Epithelial cell of proximal tubule (primary cell): ENCODE measurements around the gene AIF1L. TPM values are rescaled to one million over a fixed set of nuclear protein-coding genes. Genes with fewer than 3 reads are reported as not detected.

Experiments used
- DNase-seq: peaks from one replicate; pipeline ENCODE4 v3.0.0-alpha.2; 2011; ENCODE audit warnings: low read depth
- H3K4me3 ChIP-seq: 2 replicates; pipeline ENCODE4 v1.5.1; 2011; ENCODE audit warnings: low read depth, mild to moderate bottlenecking, low read length
- CTCF ChIP-seq: conservative IDR thresholded peaks from 2 replicates; pipeline ENCODE4 v1.5.1; 2012; ENCODE audit warnings: low read depth, mild to moderate bottlenecking, low read length
- total RNA-seq: library from RNA; depleted of rRNA; stranded (reverse); fragments of >200 nt; gene quantifications from 2 replicates; pipeline ENCODE4 v1.2.3, GENCODE V29; 2015

Gene AIF1L
- total RNA-seq, 1 donor from 2014 or later: 71.6 TPM

- H3K4me3 ChIP-seq: no peak overlapping the region
- no peak for DNase-seq
- TF ChIP-seq CTCF: no peak
Measured at GRCh38 chr9:131087354-131087893, 8.9 kb upstream of the AIF1L start.

GRCh38 chr9:131090025-131090787, 6.1 kb upstream of the AIF1L start:
- H3K4me3 ChIP-seq: no peak overlapping the region
- no peak for DNase-seq
- no peak for TF ChIP-seq CTCF

GRCh38 chr9:131091352-131091992, 4.9 kb upstream of the AIF1L start:
- TF ChIP-seq CTCF: no peak
- DNase-seq: no peak
- H3K4me3 ChIP-seq: no peak overlapping the region

GRCh38 chr9:131092030-131092429, 4.3 kb upstream of the AIF1L start:
- no peak for TF ChIP-seq CTCF
- DNase-seq: no peak
- H3K4me3 ChIP-seq: no peak overlapping the region

- no peak overlapping the region for H3K4me3 ChIP-seq
- no peak for DNase-seq
- TF ChIP-seq CTCF: no peak
Measured at GRCh38 chr9:131092548-131093440, 3.5 kb upstream of the AIF1L start.

GRCh38 chr9:131094015-131094414, 2.3 kb upstream of the AIF1L start:
- no peak for DNase-seq
- no peak overlapping the region for H3K4me3 ChIP-seq
- TF ChIP-seq CTCF: no peak
